ENCODE results near the gene HS1BP3.

HS1BP3 gene

GRCh38 chr2:20583425-20583881 lies 67.4 kb downstream of the HS1BP3 start:
- H3K27ac ChIP-seq = peak overlapping the region in 1 of 21 experiments; percentile 10
- H3K4me3 ChIP-seq = no peak overlapping the region

- H3K27ac ChIP-seq = peak overlapping the region in 1 of 21 experiments; percentile 19
These were observed 68.2 kb downstream of the HS1BP3 start for GRCh38 chr2:20582600-20583221.

GRCh38 chr2:20580690-20581437 lies 70.0 kb downstream of the HS1BP3 start:
- no peak overlapping the region for H3K27ac ChIP-seq
- H3K4me3 ChIP-seq = no peak overlapping the region

More at GRCh38 chr2:20582600-20583221, 68.2 kb downstream of the HS1BP3 start:
- H3K4me3 ChIP-seq = no peak overlapping the region

GRCh38 chr2:20579866-20580265 lies 71.0 kb downstream of the HS1BP3 start:
- Histone ChIP-seq H3K4me3 (no peak overlapping the region), H3K27ac (peak overlapping the region in 16 of 21 experiments; percentile 7 to 78 (median 59))

- no peak overlapping the region for H3K4me3 ChIP-seq
- peak overlapping the region in 18 of 21 experiments; percentile 7 to 78 (median 60) for H3K27ac ChIP-seq
These were observed 71.7 kb downstream of the HS1BP3 start for GRCh38 chr2:20578895-20579825.

- H3K4me3 ChIP-seq = no peak overlapping the region
- H3K27ac ChIP-seq = peak overlapping the region in 15 of 21 experiments; percentile 6 to 78 (median 43)
These were observed 72.5 kb downstream of the HS1BP3 start for GRCh38 chr2:20578266-20578894.

GRCh38 chr2:20577495-20578235 lies 73.2 kb downstream of the HS1BP3 start:
- no peak overlapping the region for H3K4me3 ChIP-seq
- peak overlapping the region in 8 of 21 experiments; percentile 6 to 78 (median 59) for H3K27ac ChIP-seq

- peak overlapping the region in 6 of 21 experiments; percentile 3 to 68 (median 42) for H3K27ac ChIP-seq
- no peak overlapping the region for H3K4me3 ChIP-seq
These were observed 74.2 kb downstream of the HS1BP3 start for GRCh38 chr2:20576598-20577115.

GRCh38 chr2:20575935-20576597 lies 74.8 kb downstream of the HS1BP3 start:
- Histone ChIP-seq H3K4me3 (no peak overlapping the region), H3K27ac (peak overlapping the region in 7 of 21 experiments; percentile 3 to 68 (median 31))

- Histone ChIP-seq H3K4me3 (no peak overlapping the region), H3K27ac (peak overlapping the region in 4 of 21 experiments; percentile 16 to 67 (median 36))
These were observed 75.5 kb downstream of the HS1BP3 start for GRCh38 chr2:20575414-20575813.

GRCh38 chr2:20574930-20575329 lies 76.0 kb downstream of the HS1BP3 start:
- no peak overlapping the region for H3K4me3 ChIP-seq
- peak overlapping the region in 5 of 21 experiments; percentile 6 to 75 (median 25) for H3K27ac ChIP-seq

GRCh38 chr2:20574423-20574911 lies 76.4 kb downstream of the HS1BP3 start:
- Histone ChIP-seq H3K27ac (peak overlapping the region in 6 of 21 experiments; percentile 2 to 75 (median 5)), H3K4me3 (no peak overlapping the region)

- Histone ChIP-seq H3K27ac (peak overlapping the region in 7 of 21 experiments; percentile 4 to 75 (median 41)), H3K4me3 (no peak overlapping the region)
These were observed 77.1 kb downstream of the HS1BP3 start for GRCh38 chr2:20573620-20574422.

GRCh38 chr2:20572221-20572620 lies 78.7 kb downstream of the HS1BP3 start:
- H3K27ac ChIP-seq = peak overlapping the region in 4 of 21 experiments; percentile 16 to 70 (median 25)
- H3K4me3 ChIP-seq = no peak overlapping the region

GRCh38 chr2:20571644-20572215 lies 79.2 kb downstream of the HS1BP3 start:
- H3K4me3 ChIP-seq = no peak overlapping the region
- H3K27ac ChIP-seq = peak overlapping the region in 7 of 21 experiments; percentile 0 to 88 (median 30)

- no peak overlapping the region for H3K4me3 ChIP-seq
- peak overlapping the region in 8 of 21 experiments; percentile 4 to 88 (median 32) for H3K27ac ChIP-seq
These were observed 79.7 kb downstream of the HS1BP3 start for GRCh38 chr2:20571231-20571630.
